Stomach (tissue), 9 donors: ENCODE results near the gene PSKH1. TPM values are rescaled to one million over a fixed set of nuclear protein-coding genes. Genes with fewer than 3 reads are reported as not detected.

Source experiments
- DNase-seq, 2 donors: peaks; one replicate each; pipeline versions ENCODE4 v3.0.0 to v3.0.0-alpha.2; 2013 to 2019
- H3K27ac ChIP-seq, 5 donors: fragments of 200-600 bp in 4 of 5; sonication (generic) in 4 of 5; one replicate each; pipeline ENCODE4 v1.5.1; 2013 to 2019; ENCODE audit warnings: mild to moderate bottlenecking in 1 of 5, moderate library complexity in 1 of 5
- H3K27me3 ChIP-seq, 3 donors: fragments of 200-600 bp; sonication (generic); one replicate each; pipeline ENCODE4 v1.5.1; 2017 to 2019; ENCODE audit warnings: mixed run types in 1 of 3
- H3K36me3 ChIP-seq, 4 donors: fragments of 200-600 bp; sonication (generic); 1 replicate in 3 of 4; 2 replicates in 1 of 4; pipeline ENCODE4 v1.5.1; 2016 to 2019
- H3K4me1 ChIP-seq, 4 donors: fragments of 200-600 bp; sonication (generic); one replicate each; pipeline ENCODE4 v1.5.1; 2016 to 2019
- H3K4me3 ChIP-seq, 4 donors: fragments of 200-600 bp; sonication (generic) in 3 of 4; one replicate each; pipeline ENCODE4 v1.5.1; 2016 to 2019; ENCODE audit warnings: mild to moderate bottlenecking in 1 of 4
- H3K9me3 ChIP-seq, 4 donors: fragments of 200-600 bp; sonication (generic); one replicate each; pipeline ENCODE4 v1.5.1; 2016 to 2019
- CTCF ChIP-seq, 7 experiments: fragments of 450-650 bp in 4 of 7; fragments of 200-600 bp in 3 of 7; sonication (generic) in 3 of 7; IDR thresholded peaks; one replicate each; pipeline ENCODE4 v1.5.1; 2016 to 2019; ENCODE audit warnings: antibody characterized with exemption in 7 of 7, control low read depth in 2 of 7, mild to moderate bottlenecking in 1 of 7
- EP300 ChIP-seq: sonication (generic); formaldehyde crosslinking; IDR thresholded peaks from one replicate; pipeline ENCODE4 v1.6.1; 2017; ENCODE audit warnings: antibody characterized with exemption
- POLR2A ChIP-seq, 4 donors: fragments of 450-650 bp; IDR thresholded peaks; one replicate each; pipeline ENCODE4 v1.6.1; 2016; ENCODE audit warnings: antibody characterized with exemption in 4 of 4, control low read depth in 2 of 4, mild to moderate bottlenecking in 1 of 4, moderate library complexity in 1 of 4
- POLR2AphosphoS5 ChIP-seq, 3 donors: sonication (generic); formaldehyde crosslinking; IDR thresholded peaks; one replicate each; pipeline ENCODE4 v1.6.1; 2016; ENCODE audit warnings: antibody characterized with exemption in 3 of 3
- WGBS, 5 donors: extraction: QIAGEN DNeasy Blood & Tissue Kit in 3 of 5; methylation state at CpG; one replicate each; pipeline versions ENCODE4 v1.1.5 to v1.1.7; 2013 to 2018; 5-methylcytosine and 5-hydroxymethylcytosine counted together
- intact Hi-C: fragments of 100-400 bp; cut with DNase I; formaldehyde crosslinking; loops from one replicate; pipeline ENCODE4 v1.15.1; 2023; ENCODE audit warnings: low total_unique reads
- polyA plus RNA-seq, 3 donors: library from polyadenylated mRNA; stranded (reverse); fragments of 200-250 nt; gene quantifications; one replicate each; pipeline ENCODE4 v1.2.3, GENCODE V29; 2013
- total RNA-seq, 5 donors: library from RNA; depleted of rRNA; stranded (reverse); fragments of >200 nt; gene quantifications; one replicate each; pipeline versions ENCODE4 v1.1.0 to v1.2.3, GENCODE V29; 2014 to 2016
- donor health status: healthy with polysubstance abuse.
- donor health status: Bipolar disorder and iron deficiency.
- donor health status: healthy.

The PSKH1 gene
- total and polyA plus RNA-seq, 8 donors: 10.2 to 93.7 (median 22.4) TPM

DNA sequence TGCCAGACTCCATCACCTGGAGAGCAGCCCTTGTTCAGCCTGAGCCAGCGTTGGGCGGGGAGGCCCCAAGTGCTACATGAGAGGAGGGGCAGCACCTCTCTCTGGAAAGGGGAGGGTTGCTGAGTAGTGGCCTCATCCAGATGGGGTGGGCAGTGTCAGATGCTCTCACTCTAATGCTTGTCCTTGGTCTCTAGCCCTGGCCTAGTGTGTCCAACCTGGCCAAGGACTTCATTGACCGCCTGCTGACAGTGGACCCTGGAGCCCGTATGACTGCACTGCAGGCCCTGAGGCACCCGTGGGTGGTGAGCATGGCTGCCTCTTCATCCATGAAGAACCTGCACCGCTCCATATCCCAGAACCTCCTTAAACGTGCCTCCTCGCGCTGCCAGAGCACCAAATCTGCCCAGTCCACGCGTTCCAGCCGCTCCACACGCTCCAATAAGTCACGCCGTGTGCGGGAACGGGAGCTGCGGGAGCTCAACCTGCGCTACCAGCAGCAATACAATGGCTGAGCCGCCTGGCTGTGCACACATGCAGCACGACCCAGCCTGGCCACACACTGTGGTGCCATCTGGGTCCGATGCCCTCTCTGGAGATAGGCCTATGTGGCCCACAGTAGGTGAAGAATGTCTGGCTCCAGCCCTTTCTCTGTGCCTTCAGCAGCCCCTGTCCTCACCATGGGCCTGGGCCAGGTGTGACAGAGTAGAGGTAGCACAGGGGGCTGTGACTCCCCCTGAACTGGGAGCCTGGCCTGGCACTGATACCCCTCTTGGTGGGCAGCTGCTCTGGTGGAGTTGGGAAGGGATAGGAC, 34.3 kb downstream of the PSKH1 start:
- peak overlapping the region in 2 of 5 donors; percentile 49 to 52 for H3K27ac ChIP-seq
- intact Hi-C loops: loop anchor here (5.0 kb wide), 1 partner anchor 45 kb away; the partner anchor contains the start of gene NRN1L

DNA sequence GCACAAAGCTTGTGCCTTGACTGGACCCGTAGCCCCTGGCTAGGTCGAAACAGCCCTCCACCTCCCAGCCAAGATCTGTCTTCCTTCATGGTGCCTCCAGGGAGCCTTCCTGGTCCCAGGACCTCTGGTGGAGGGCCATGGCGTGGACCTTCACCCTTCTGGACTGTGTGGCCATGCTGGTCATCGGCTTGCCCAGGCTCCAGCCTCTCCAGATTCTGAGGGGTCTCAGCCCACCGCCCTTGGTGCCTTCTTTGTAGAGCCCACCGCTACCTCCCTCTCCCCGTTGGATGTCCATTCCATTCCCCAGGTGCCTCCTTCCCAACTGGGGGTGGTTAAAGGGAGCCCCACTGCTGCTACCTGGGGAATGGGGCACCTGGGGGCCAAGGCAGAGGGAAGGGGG, 35.1 kb downstream of the PSKH1 start:
- no peak for TF ChIP-seq POLR2AphosphoS5 (IDR thresholded peaks at IDR 0.05)
- TF ChIP-seq CTCF (IDR thresholded peaks at IDR 0.05): no peak
- no peak for TF ChIP-seq EP300
- no peak for TF ChIP-seq POLR2A (IDR thresholded peaks at IDR 0.05)
- no peaks in the 10 kb centered on the region for H3K9me3 ChIP-seq
- 75 to 80% (median 76%) methylated on average over 7 of the region's 7 CpGs for WGBS, 5 donors
- intact Hi-C loops: loop anchor here (5.0 kb wide), 1 partner anchor 46 kb away; the partner anchor contains the start of gene NRN1L
- H3K4me1 ChIP-seq: peaks cover 12 to 30% (median 14%) of the 10 kb centered on the region in 4 donors
- H3K27me3 ChIP-seq: no peaks in the 10 kb centered on the region
- no peak overlapping the region for H3K27ac ChIP-seq
- peaks cover 15 to 81% (median 68%) of the 10 kb centered on the region in 4 donors for H3K36me3 ChIP-seq
- H3K4me3 ChIP-seq: no peak overlapping the region
- DNase-seq: no peak

More for the DNA sequence above, 34.3 kb downstream of the PSKH1 start:
- no peak for DNase-seq
- Histone ChIP-seq H3K36me3 (peaks cover 19 to 81% (median 72%) of the 10 kb centered on the region in 4 donors), H3K27me3 (no peaks in the 10 kb centered on the region), H3K4me3 (no peak overlapping the region), H3K9me3 (no peaks in the 10 kb centered on the region), H3K4me1 (peaks cover 12 to 38% (median 18%) of the 10 kb centered on the region in 4 donors)
- TF ChIP-seq EP300 (no peak), POLR2AphosphoS5 (IDR thresholded peaks at IDR 0.05) (no peak), CTCF (IDR thresholded peaks at IDR 0.05) (no peak), POLR2A (IDR thresholded peaks at IDR 0.05) (no peak)
- WGBS, 5 donors: 85 to 100% (median 90%) methylated on average over 1 to 22 of the region's 22 CpGs

DNA sequence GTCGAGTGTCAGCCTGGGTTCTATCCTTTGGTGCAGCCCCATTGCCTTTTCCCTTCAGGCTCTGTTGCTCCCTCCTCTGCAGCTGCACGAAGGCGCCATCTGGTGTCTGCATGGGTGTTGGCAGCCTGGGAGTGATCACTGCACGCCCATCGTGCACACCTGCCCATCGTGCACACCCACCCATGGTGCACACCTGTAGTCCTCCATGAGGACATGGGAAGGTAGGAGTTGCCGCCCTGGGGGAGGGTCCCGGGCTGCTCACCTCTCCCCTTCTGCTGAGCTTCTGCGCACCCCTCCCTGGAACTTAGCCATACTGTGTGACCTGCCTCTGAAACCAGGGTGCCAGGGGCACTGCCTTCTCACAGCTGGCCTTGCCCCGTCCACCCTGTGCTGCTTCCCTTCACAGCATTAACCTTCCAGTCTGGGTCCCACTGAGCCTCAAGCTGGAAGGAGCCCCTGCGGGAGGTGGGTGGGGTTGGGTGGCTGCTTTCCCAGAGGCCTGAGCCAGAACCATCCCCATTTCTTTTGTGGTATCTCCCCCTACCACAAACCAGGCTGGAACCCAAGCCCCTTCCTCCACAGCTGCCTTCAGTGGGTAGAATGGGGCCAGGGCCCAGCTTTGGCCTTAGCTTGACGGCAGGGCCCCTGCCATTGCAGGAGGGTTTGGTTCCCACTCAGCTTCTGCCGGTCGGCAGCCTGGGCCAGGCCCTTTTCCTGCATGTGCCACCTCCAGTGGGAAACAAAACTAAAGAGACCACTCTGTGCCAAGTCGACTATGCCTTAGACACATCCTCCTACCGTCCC, 35.7 kb downstream of the PSKH1 start:
- intact Hi-C loops: loop anchor here (5.0 kb wide), 1 partner anchor 46 kb away; the partner anchor contains the start of gene NRN1L
- Histone ChIP-seq H3K9me3 (no peaks in the 10 kb centered on the region), H3K4me1 (peaks cover 12 to 24% (median 14%) of the 10 kb centered on the region in 4 donors), H3K4me3 (no peak overlapping the region), H3K27me3 (no peaks in the 10 kb centered on the region), H3K27ac (no peak overlapping the region), H3K36me3 (peaks cover 12 to 80% (median 66%) of the 10 kb centered on the region in 4 donors)
- TF ChIP-seq POLR2AphosphoS5 (IDR thresholded peaks at IDR 0.05) (peak in 1 of 3 donors; percentile 69), EP300 (no peak), CTCF (IDR thresholded peaks at IDR 0.05) (peak in 5 of 7 experiments; percentile 71 to 90 (median 80)), POLR2A (IDR thresholded peaks at IDR 0.05) (no peak)
- DNase-seq: peak; percentile 76 to 88
- 48 to 54% (median 50%) methylated on average over 11 to 16 of the region's 16 CpGs for WGBS, 5 donors

GRCh38 chr16:67930191-67930590, 37.1 kb downstream of the PSKH1 start:
- H3K4me1 ChIP-seq: peaks cover 23 to 34% (median 24%) of the 10 kb centered on the region in 4 donors
- 91 to 99% (median 94%) methylated on average over 11 to 14 of the region's 14 CpGs for WGBS, 5 donors
- no peaks in the 10 kb centered on the region for H3K27me3 ChIP-seq
- no peak for DNase-seq
- no peaks in the 10 kb centered on the region for H3K9me3 ChIP-seq
- H3K36me3 ChIP-seq: peaks cover 15 to 88% (median 68%) of the 10 kb centered on the region in 4 donors
- no peak overlapping the region for H3K4me3 ChIP-seq
- TF ChIP-seq POLR2AphosphoS5 (IDR thresholded peaks at IDR 0.05): no peak
- TF ChIP-seq CTCF (IDR thresholded peaks at IDR 0.05): no peak
- TF ChIP-seq EP300: no peak
- no peak for TF ChIP-seq POLR2A (IDR thresholded peaks at IDR 0.05)
- intact Hi-C loops: loop anchor here (10.0 kb wide), 1 partner anchor 105 kb away; no protein-coding TSS in a partner anchor
- no peak overlapping the region for H3K27ac ChIP-seq
